H1 (cell line): ENCODE measurements around the gene PARK7. TPM values are rescaled to one million over a fixed set of nuclear protein-coding genes. Genes with fewer than 3 reads are reported as not detected.

ENCODE experiments used
- ATF2 ChIP-seq: IDR thresholded peaks from 2 replicates; pipeline ENCODE4 v1.6.1; 2012; ENCODE audit warnings: low read length, inconsistent platforms
- CREB1 ChIP-seq: IDR thresholded peaks from 2 replicates; pipeline ENCODE4 v1.6.1; 2012; ENCODE audit warnings: inconsistent platforms
- JUND ChIP-seq: IDR thresholded peaks from 2 replicates; pipeline ENCODE4 v1.6.1; 2011; ENCODE audit warnings: mild to moderate bottlenecking, improper control_type of control experiment, low read length
- NRF1 ChIP-seq: IDR thresholded peaks from 2 replicates; pipeline ENCODE4 v1.6.1; 2011; ENCODE audit warnings: mild to moderate bottlenecking, low read depth, low read length, improper control_type of control experiment
- POLR2AphosphoS5 ChIP-seq: IDR thresholded peaks from 2 replicates; pipeline ENCODE4 v1.6.1; 2011; ENCODE audit warnings: low read depth, low read length
- RAD21 ChIP-seq, 2 experiments: IDR thresholded peaks in 1 of 2; conservative IDR thresholded peaks in 1 of 2; 2 replicates each; pipeline ENCODE4 v1.6.1; 2011; ENCODE audit warnings: low read depth in 2 of 2, low read length in 2 of 2, improper control_type of control experiment in 1 of 2, inconsistent platforms in 1 of 2, mild to moderate bottlenecking in 1 of 2, moderate library complexity in 1 of 2
- RFX5 ChIP-seq: IDR thresholded peaks from 2 replicates; pipeline ENCODE4 v1.6.1; 2011; ENCODE audit warnings: low read depth, low read length, improper control_type of control experiment, borderline replicate concordance
- SIN3A ChIP-seq, 2 experiments: IDR thresholded peaks in 1 of 2; conservative IDR thresholded peaks in 1 of 2; 2 replicates each; pipeline ENCODE4 v1.6.1; 2011 to 2012; ENCODE audit warnings: low read length in 2 of 2, improper control_type of control experiment in 1 of 2, low read depth in 1 of 2, mild to moderate bottlenecking in 1 of 2
- SP1 ChIP-seq: IDR thresholded peaks from 2 replicates; pipeline ENCODE4 v1.6.1; 2011; ENCODE audit warnings: low read depth, low read length
- TEAD4 ChIP-seq: IDR thresholded peaks from 2 replicates; pipeline ENCODE4 v1.6.1; 2012; ENCODE audit warnings: low read depth, low read length, inconsistent platforms, mixed read lengths
- polyA plus RNA-seq, 7 experiments: library from polyadenylated mRNA; depleted of rRNA in 3 of 7; stranded (reverse) in 5 of 7; unstranded in 2 of 7; fragments of >200 nt in 5 of 7; fragments of 200-250 nt in 2 of 7; gene quantifications; 1 replicate in 5 of 7; 2 replicates in 1 of 7; 4 replicates in 1 of 7; pipeline versions ENCODE4 v1.2.1 to v1.2.3, GENCODE V29; 2011 to 2013; ENCODE audit warnings: missing spikeins in 2 of 7, mixed read lengths in 2 of 7
- total RNA-seq: library from RNA; stranded (reverse); fragmentation: NEBNext Ultra II Directional; extraction: Animal tissue kit (Norgen Biotek cat#: 25700); gene quantifications from 2 replicates; pipeline ENCODE4 v1.2.1, GENCODE V29; 2021

The PARK7 gene
- total and polyA plus RNA-seq, 2 of the 8 experiments (the other 6 are each of a cell fraction or from before 2014, with no cell fraction given), result 206 to 383 TPM

GRCh38 chr1:7991504-7992440 is 30.3 kb downstream of the PARK7 start (continued):
- TF ChIP-seq RFX5, result no peak
- TF ChIP-seq RAD21 (IDR thresholded peaks at IDR 0.05 in 1 of 2, conservative IDR thresholded peaks at IDR 0.05 in 1 of 2; ENCODE audit: low read depth in 2 of 2, low read length in 2 of 2), result peak; percentile 5 to 33; a peak in 2 of 4 replicates
- TF ChIP-seq TEAD4, result peak; percentile 94
- TF ChIP-seq ATF2, result peak; percentile 45; the same call in 1 of the 2 replicates
- TF ChIP-seq SP1, result no peak; the same call in 1 of the 2 replicates
- TF ChIP-seq JUND, result peak; percentile 39; the same call in 1 of the 2 replicates
- TF ChIP-seq CREB1, result no peak
- no peak for TF ChIP-seq POLR2AphosphoS5
- no peak for TF ChIP-seq NRF1
- peak in 1 of 2 experiments; percentile 85; a peak in 2 of 4 replicates for TF ChIP-seq SIN3A (conservative IDR thresholded peaks at IDR 0.05 in 1 of 2, IDR thresholded peaks at IDR 0.05 in 1 of 2; ENCODE audit: low read depth in 1 of 2, low read length in 2 of 2)
